GM19395 (cell line): ENCODE data around the gene SEM1.
"Not testable (repeated sequence)": the region's sequence is repeated elsewhere in the genome, so short reads cannot be mapped to it uniquely, and the experiment has no call there.

Experiments
- ATAC-seq: cut with Tn5 transposase; IDR thresholded peaks from one replicate; pipeline ENCODE4 v1.9.1; 2021; ENCODE audit warnings: mild to moderate bottlenecking, moderate library complexity; ENCODE audit not compliant: unreplicated experiment

The SEM1 gene

DNA sequence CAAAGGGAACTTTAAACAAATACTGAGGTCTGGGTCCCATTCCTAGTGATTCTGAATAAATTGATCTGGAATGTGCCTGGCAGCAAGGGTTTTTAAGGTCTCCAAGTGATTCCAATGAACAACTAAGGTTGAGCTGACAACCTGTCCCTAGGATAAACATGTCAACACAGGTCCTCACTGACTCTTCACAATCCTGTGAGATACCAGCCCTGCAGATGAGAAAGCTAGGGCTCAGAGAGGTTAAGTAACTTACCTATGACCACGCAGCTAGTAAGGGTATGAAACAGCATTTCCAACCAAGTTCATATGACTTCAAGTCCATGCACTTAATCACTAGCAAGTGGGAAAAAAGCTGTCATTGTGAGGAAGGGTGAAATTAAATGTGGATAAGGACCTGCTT, 44.0 kb downstream of the SEM1 start:
- no peak for ATAC-seq

DNA sequence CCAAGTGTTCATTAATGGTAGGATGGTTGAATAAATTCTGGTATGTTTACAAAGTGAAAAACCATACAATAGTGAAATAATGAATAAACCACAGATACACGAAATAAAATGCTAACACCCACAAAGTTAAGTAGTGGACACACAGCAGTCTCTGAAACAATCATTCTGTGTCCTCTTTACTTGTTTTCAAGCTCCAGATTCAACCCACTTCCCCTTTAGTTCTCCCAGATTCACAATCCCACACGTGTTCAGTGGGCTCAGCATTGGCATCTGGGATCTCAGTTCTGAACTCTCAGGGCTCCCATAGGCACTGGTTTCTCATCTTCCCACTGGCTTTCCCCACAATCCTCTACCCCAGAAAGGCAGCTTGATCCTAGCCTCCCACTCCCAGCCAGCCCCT, 44.9 kb downstream of the SEM1 start:
- ATAC-seq, result no peak

DNA sequence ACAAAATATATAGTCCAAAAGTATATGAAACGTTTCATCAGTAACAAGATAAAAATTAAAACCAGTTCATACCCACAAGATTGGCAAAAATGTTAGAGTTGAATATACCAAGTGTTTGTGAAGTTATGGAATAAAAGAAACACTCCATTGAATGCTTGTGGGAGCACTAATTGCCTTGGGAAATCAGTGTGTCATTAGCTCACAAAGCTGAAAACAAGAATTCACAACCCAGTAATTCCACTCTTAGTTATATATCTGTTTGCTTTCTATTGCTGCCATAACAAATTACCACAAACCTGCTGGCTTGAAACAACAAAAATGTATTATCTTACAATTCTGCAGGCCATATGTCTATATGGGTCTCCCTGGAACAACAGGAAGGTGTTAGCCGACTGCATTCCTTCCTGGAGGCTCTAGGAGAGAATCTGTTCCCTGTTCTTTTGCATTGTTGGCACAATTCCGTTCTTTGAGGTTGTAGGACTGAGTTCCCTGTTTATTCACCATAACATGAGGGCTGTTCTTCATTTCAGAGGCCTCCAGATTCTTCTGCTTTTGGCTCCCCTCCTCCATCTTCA, 45.7 kb downstream of the SEM1 start:
- peak; percentile 11 for ATAC-seq

DNA sequence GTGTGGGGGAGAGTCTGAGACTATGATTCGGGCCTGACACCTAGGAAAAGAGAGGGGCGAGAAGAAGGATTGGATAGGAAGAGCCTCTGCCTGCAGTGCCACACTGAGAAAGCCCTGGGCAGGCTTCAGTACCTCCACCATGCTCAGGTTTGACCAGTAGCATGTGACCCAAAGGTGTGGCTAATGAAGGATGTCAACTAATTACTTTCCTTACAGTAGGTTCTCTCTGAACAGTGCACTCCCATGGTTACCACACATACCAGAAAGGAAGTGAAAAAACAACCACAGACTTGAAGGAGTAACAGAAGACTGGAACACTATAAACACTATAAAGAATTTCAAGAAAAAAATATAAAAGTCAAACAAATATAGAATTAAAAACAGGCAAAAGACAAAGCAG, 46.2 kb downstream of the SEM1 start:
- peak; percentile 93 for ATAC-seq

DNA sequence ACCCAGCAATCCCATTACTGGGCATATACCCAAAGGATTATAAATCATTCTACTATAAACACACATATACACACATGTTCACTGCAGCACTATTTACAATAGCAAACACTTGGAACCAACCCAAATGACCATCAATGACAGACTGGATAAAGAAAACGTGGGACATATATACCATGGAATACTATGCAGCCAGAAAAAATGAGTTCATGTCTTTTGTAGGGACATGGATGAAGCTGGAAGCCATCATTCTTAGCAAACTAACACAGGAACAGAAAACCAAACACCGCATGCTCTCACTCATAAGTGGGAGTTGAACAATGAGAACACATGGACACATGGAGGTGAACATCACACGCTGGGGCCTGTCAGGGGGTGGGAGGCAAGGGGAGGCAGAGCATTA, 47.5 kb downstream of the SEM1 start:
- ATAC-seq, result not testable (repeated sequence)

DNA sequence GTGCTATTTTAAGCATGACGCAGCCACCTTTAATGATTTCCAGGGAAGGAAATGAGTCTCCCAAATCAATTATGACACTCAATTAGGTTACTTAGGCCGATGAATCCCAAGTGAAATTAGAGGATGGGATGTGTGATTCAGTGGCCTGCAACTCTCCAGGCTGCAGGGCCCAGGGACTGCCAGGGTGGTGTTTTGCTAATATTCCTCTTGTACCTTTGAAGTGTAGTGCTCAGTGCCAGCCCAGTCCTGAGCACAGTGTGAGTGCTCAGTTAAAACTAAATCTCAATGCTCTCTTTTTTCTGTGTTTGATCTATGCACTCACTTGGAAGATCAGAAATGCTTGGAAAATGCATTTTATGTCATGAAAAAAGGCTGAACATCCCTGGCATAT, 51.6 kb downstream of the SEM1 start:
- ATAC-seq, result no peak

DNA sequence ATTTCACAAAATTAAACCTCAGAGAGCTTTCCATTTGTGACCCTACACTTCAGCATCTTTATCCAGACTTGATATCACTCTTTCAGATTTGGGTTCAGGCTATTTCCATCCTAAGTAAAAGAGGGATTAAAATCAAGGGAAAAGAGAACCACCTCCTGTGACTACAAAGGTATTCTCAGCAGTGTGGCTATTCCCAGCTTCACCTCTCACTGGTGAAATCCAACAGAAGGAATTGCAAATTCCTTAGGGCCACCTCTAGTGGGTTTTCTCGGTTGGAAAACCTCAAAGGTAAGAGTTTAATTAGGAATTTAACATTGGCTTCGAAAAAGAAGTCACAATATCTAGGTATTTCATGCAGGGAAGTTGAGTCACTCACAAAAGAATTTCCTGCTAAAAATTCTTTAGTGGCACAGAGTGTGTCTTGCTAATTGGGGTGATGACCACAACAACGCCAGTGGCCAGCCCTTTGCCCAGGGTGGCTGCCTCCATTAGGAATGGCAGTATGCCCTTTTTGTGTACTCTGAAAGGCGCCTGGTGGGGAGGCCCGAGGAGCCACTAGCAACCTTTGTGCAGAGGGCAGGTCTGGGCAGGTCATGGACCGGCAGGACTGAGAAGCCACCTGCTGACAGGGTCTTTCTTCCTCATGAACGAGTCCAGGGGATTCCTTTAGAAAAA, 52.2 kb downstream of the SEM1 start:
- no peak for ATAC-seq

DNA sequence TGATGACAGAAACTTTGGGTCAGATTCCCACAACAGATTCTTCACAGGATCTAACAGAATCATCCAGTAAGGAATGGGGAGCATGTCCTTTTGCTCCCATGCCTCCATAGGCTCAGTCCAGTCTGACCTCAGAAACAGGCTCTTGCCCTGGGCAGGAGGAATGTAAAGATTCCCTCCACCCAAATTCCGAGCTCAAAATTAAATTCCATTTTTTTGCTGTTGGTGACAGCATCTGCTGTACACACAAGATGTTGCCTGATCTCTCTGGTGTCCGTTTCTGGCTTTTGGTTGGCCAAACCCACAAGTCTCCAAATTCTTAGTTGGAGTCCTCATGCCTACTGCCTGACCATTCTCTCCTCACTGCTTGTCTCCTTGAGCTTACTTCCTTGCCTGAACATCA, 53.7 kb downstream of the SEM1 start:
- ATAC-seq, result no peak

DNA sequence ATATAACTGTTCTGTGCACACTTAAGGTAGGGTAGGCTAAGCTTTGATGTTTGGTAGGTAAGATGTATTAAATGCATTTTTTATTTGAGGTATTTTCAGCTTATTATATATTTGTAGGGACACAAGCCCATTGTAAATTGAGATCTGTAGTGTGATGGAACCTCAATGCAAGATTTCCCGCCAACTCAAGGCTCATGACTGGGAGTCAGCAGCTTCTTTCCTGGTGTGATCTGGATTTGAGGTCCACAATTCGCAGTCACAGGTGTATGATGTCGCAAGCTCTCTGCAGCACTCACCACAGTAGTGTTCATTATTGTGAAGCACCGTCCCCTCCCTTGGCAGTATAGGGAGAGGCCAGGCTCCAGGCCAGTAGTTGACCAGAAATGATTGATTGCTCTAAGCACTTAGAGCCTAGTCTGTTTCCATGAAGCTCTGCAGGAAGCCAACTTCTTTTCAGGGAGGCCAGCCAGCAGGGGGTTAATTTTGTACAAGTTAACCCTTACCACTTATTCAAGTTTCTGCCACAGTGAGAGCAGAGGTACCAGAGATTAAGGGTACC, 54.9 kb downstream of the SEM1 start:
- no peak for ATAC-seq

DNA sequence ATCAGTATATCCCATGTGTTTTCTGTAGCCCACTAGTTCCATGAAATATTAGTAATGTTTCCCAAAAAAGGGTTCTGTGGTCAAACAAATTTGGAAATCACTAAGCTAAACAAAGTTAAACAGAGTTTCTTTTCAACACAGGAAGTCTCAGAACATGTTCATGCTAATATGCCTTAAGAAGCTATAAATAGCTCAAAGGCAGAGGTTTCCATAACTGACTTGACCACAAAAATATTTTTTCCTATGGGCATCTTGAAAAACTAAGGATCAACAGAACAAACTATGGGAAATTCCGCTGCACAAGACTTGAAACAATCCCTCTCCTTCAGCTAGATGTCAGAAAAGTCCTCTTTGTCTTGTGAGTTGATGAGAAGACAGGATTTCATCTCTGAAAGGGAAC, 59.7 kb downstream of the SEM1 start:
- ATAC-seq, result no peak

DNA sequence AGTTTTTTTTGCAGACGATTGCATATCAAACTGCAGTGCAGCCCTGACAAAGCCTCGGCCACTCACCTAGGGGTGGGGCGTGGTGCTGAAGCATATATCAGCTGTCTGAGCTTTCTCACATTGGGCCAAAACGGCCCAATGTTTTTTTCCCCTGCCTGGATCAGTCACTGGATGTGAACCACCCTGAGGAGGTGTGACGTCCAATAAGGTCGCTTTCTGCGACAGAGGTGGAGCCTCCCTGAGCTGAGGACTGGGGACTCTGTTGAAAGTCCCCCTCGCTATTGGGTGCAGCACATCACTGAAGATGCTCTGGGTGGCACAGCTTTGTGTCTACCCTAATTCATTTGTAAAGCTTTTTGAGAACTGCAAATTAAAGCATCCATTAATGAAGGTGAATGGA, 60.9 kb downstream of the SEM1 start:
- ATAC-seq, result no peak

DNA sequence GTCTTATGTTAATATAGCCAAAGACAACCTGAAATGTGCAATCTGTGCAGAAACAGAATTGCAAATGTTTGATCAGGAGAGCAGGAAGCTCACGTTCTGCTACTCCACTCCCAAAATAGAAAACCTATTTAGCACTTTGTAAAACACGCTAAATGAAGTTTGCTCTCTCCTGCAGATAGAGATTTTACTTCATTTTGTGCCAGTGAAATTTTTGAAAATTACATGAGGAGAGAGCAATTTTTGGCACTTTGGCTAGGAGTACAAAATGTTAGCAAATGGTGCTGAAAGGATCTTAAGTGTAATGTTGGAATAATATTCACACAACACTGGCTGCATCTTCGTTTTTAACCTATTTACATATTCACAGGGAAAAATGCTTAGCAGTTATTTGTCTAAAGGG, 61.9 kb downstream of the SEM1 start:
- ATAC-seq, result no peak

DNA sequence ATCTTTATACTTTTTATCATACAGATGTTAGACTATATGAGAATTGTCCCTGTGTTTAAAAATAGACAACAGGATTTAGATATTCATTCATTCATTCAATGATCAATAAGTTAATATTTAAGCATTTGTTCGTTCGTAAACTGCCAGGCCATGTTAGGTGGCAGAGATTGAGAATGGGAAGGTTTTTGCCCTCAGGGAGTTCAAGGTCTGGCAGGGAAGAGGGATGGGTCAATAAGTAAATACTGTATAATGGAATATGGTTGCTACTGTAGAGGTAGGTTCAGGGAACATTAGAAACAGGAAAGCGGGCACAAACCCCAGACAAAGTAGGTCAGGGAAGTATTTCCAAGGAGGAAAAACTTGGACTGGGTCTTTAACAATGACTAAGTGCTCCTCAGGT, 64.6 kb downstream of the SEM1 start:
- no peak for ATAC-seq

DNA sequence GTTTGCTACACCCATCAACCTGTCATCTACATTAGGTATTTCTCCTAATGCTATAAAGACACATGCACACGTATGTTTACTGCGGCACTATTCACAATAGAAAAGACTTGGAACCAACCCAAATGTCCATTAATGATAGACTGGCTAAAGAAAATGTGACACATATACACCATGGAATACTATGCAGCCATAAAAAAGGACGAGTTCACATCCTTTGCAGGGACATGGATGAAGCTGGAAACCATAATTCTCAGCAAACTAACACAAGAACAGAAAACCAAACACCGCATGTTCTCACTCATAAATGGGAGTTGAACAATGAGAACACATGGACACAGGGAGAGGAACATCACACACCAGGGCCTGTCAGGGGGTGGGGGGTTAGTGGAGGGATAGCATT, 66.2 kb downstream of the SEM1 start:
- ATAC-seq, result not testable (repeated sequence)

DNA sequence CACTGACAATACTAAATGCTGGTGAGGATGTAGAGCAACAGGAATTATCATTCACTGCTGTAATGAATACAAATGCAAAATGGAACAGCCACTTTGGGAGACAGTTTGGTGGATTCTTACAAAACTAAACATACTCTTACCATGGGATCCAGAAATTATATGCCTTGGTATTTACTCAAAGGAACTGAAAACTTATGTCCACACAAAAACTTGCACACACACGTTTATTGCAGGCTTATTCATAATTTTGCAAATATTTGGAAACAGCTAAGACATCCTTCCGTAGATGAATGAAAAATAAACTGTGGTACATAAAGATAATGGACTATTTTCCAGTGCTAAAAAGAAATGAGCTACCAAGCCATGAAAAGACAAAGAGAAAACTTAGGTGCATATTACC, 69.6 kb downstream of the SEM1 start:
- ATAC-seq, result no peak
